H1 (cell line): ENCODE results near the gene ZNF835. TPM values are rescaled to one million over a fixed set of nuclear protein-coding genes. Genes with fewer than 3 reads are reported as not detected.

ENCODE experiments used
- BRCA1 ChIP-seq: IDR thresholded peaks from 2 replicates; pipeline ENCODE4 v1.6.1; 2012; ENCODE audit warnings: low read depth, low read length, improper control_type of control experiment
- CBX5 ChIP-seq: fragments of 300-800, 300-1000 bp; sonication (generic); IDR thresholded peaks from 2 replicates; pipeline ENCODE4 v1.7.1; 2016; ENCODE audit warnings: antibody characterized with exemption, low read length, low read depth
- CBX8 ChIP-seq: fragments of 300-800, 300-1000 bp; sonication (generic); IDR thresholded peaks from 2 replicates; pipeline ENCODE4 v1.7.1; 2016; ENCODE audit warnings: low read depth, low read length, borderline replicate concordance
- CTBP2 ChIP-seq: IDR thresholded peaks from 2 replicates; pipeline ENCODE4 v1.7.0; 2011; ENCODE audit warnings: borderline replicate concordance, mild to moderate bottlenecking, moderate library complexity, mixed read lengths, low read length; ENCODE audit not compliant: insufficient read depth, insufficient read length
- EGR1 ChIP-seq: IDR thresholded peaks from 2 replicates; pipeline ENCODE4 v1.6.1; 2011; ENCODE audit warnings: low read depth, low read length, borderline replicate concordance
- NANOG ChIP-seq: IDR thresholded peaks from 2 replicates; pipeline ENCODE4 v1.6.1; 2011; ENCODE audit warnings: low read length, low read depth, mild to moderate bottlenecking, inconsistent platforms; ENCODE audit not compliant: insufficient read depth, poor library complexity, severe bottlenecking
- NRF1 ChIP-seq: IDR thresholded peaks from 2 replicates; pipeline ENCODE4 v1.6.1; 2011; ENCODE audit warnings: mild to moderate bottlenecking, low read depth, low read length, improper control_type of control experiment
- PHF8 ChIP-seq: fragments of 200-600 bp; sonication (generic); conservative IDR thresholded peaks from 2 replicates; pipeline ENCODE4 v1.7.1; 2012; ENCODE audit warnings: low read depth, mild to moderate bottlenecking, inconsistent platforms, low read length, moderate library complexity
- POLR2A ChIP-seq, 2 experiments: IDR thresholded peaks; 1 replicate in 1 of 2; 2 replicates in 1 of 2; pipeline ENCODE4 v1.6.1; 2011; ENCODE audit warnings: low read depth in 2 of 2, low read length in 2 of 2, mild to moderate bottlenecking in 2 of 2; ENCODE audit errors: control extremely low read depth in 1 of 2
- RAD21 ChIP-seq, 2 experiments: IDR thresholded peaks in 1 of 2; conservative IDR thresholded peaks in 1 of 2; 2 replicates each; pipeline ENCODE4 v1.6.1; 2011; ENCODE audit warnings: low read depth in 2 of 2, low read length in 2 of 2, improper control_type of control experiment in 1 of 2, inconsistent platforms in 1 of 2, mild to moderate bottlenecking in 1 of 2, moderate library complexity in 1 of 2
- RFX5 ChIP-seq: IDR thresholded peaks from 2 replicates; pipeline ENCODE4 v1.6.1; 2011; ENCODE audit warnings: low read depth, low read length, improper control_type of control experiment, borderline replicate concordance
- SAP30 ChIP-seq: fragments of 300-600 bp; sonication (generic); IDR thresholded peaks from 2 replicates; pipeline ENCODE4 v1.7.1; 2012; ENCODE audit warnings: low read length, moderate library complexity, mild to moderate bottlenecking, inconsistent platforms; ENCODE audit not compliant: insufficient read depth, insufficient replicate concordance
- SIN3A ChIP-seq, 2 experiments: IDR thresholded peaks in 1 of 2; conservative IDR thresholded peaks in 1 of 2; 2 replicates each; pipeline ENCODE4 v1.6.1; 2011 to 2012; ENCODE audit warnings: low read length in 2 of 2, improper control_type of control experiment in 1 of 2, low read depth in 1 of 2, mild to moderate bottlenecking in 1 of 2
- SIX5 ChIP-seq: IDR thresholded peaks from 2 replicates; pipeline ENCODE4 v1.6.1; 2011; ENCODE audit warnings: mild to moderate bottlenecking, low read depth, low read length
- SP1 ChIP-seq: IDR thresholded peaks from 2 replicates; pipeline ENCODE4 v1.6.1; 2011; ENCODE audit warnings: low read depth, low read length
- TCF12 ChIP-seq: IDR thresholded peaks from 2 replicates; pipeline ENCODE4 v1.6.1; 2011; ENCODE audit warnings: low read depth, mild to moderate bottlenecking, low read length
- YY1 ChIP-seq: IDR thresholded peaks from 2 replicates; pipeline ENCODE4 v1.6.1; 2011; ENCODE audit warnings: low read depth, mild to moderate bottlenecking, low read length
- polyA plus RNA-seq, 7 experiments: library from polyadenylated mRNA; depleted of rRNA in 3 of 7; stranded (reverse) in 5 of 7; unstranded in 2 of 7; fragments of >200 nt in 5 of 7; fragments of 200-250 nt in 2 of 7; gene quantifications; 1 replicate in 5 of 7; 2 replicates in 1 of 7; 4 replicates in 1 of 7; pipeline versions ENCODE4 v1.2.1 to v1.2.3, GENCODE V29; 2011 to 2013; ENCODE audit warnings: missing spikeins in 2 of 7, mixed read lengths in 2 of 7
- total RNA-seq: library from RNA; stranded (reverse); fragmentation: NEBNext Ultra II Directional; extraction: Animal tissue kit (Norgen Biotek cat#: 25700); gene quantifications from 2 replicates; pipeline ENCODE4 v1.2.1, GENCODE V29; 2021
- TF ChIP-seq, protein P1 (sequence below), 3 experiments: IDR thresholded peaks; 1 replicate in 2 of 3; 2 replicates in 1 of 3; pipeline versions ENCODE4 v1.5.1 to v1.6.1; 2011; ENCODE audit warnings: low read length in 3 of 3, mild to moderate bottlenecking in 3 of 3, inconsistent platforms in 2 of 3, low read depth in 1 of 3, moderate library complexity in 1 of 3; ENCODE audit not compliant: insufficient read depth in 1 of 3; ENCODE audit errors: control extremely low read depth in 1 of 3

The ZNF835 gene
- total and polyA plus RNA-seq, 2 of the 8 experiments (the other 6 are each of a cell fraction or from before 2014, with no cell fraction given), result 0.02 to 1.8 TPM

DNA sequence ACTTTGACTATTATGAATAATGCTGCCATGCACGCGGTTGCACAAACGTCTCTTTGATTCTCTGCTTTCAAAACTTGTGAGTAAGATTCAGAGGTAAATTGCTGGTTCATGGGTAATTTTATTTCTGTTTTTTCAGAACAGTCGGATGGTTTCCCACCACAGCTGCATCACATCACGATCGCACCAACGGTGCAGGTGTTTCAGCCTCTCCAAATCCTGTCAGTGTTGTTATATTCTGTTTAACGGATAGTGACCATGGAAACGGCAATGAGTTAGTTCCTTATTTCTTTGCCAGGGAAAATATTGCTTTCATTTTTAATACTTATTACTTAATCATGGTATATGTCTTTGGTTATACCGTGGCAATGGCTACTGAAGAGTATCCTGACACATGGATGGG lies 19.1 kb upstream of the ZNF835 start (continued):
- TF ChIP-seq CTBP2 (no peak), SIN3A (conservative IDR thresholded peaks at IDR 0.05 in 1 of 2, IDR thresholded peaks at IDR 0.05 in 1 of 2; ENCODE audit: low read depth in 1 of 2, low read length in 2 of 2) (no peak), BRCA1 (no peak), TCF12 (no peak), RFX5 (no peak), SAP30 (no peak), RAD21 (IDR thresholded peaks at IDR 0.05 in 1 of 2, conservative IDR thresholded peaks at IDR 0.05 in 1 of 2; ENCODE audit: low read depth in 2 of 2, low read length in 2 of 2) (no peak), SP1 (no peak), EGR1 (no peak), POLR2A (IDR thresholded peaks at IDR 0.05; ENCODE audit: control extremely low read depth in 1 of 2, low read depth in 2 of 2, low read length in 2 of 2) (no peak), NANOG (no peak), CBX5 (no peak), YY1 (no peak), NRF1 (no peak), PHF8 (no peak), CBX8 (no peak), SIX5 (no peak)
- TF ChIP-seq, protein P1, sequence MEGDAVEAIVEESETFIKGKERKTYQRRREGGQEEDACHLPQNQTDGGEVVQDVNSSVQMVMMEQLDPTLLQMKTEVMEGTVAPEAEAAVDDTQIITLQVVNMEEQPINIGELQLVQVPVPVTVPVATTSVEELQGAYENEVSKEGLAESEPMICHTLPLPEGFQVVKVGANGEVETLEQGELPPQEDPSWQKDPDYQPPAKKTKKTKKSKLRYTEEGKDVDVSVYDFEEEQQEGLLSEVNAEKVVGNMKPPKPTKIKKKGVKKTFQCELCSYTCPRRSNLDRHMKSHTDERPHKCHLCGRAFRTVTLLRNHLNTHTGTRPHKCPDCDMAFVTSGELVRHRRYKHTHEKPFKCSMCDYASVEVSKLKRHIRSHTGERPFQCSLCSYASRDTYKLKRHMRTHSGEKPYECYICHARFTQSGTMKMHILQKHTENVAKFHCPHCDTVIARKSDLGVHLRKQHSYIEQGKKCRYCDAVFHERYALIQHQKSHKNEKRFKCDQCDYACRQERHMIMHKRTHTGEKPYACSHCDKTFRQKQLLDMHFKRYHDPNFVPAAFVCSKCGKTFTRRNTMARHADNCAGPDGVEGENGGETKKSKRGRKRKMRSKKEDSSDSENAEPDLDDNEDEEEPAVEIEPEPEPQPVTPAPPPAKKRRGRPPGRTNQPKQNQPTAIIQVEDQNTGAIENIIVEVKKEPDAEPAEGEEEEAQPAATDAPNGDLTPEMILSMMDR (IDR thresholded peaks at IDR 0.05; ENCODE audit: control extremely low read depth in 1 of 3, insufficient read depth in 1 of 3, low read depth in 1 of 3, low read length in 3 of 3), result no peak
- TF ChIP-seq, all 59 proteins: peak for 0
